Neural progenitor cell (in vitro differentiated cells): ENCODE data around the gene DYNLT1. TPM values are rescaled to one million over a fixed set of nuclear protein-coding genes. Genes with fewer than 3 reads are reported as not detected.

Experiments used
- DNase-seq: peaks from one replicate; pipeline ENCODE4 v3.0.0-alpha.2; 2016; ENCODE audit warnings: low spot score
- H2AFZ ChIP-seq: fragments of 200-600 bp; sonication (generic); replicated peaks from 2 replicates; pipeline ENCODE4 v1.6.1; 2016; ENCODE audit warnings: antibody characterized with exemption
- H3F3A ChIP-seq: fragments of 200-600 bp; sonication (generic); 2 replicates; pipeline ENCODE4 v1.6.1; 2016; ENCODE audit warnings: antibody characterized with exemption, low read depth
- H3K27ac ChIP-seq: fragments of 200-600 bp; sonication (generic); 2 replicates; pipeline ENCODE4 v1.5.1; 2016; ENCODE audit warnings: mild to moderate bottlenecking
- H3K27me3 ChIP-seq: fragments of 200-600 bp; sonication (generic); 2 replicates; pipeline ENCODE4 v1.6.1; 2016; ENCODE audit warnings: mild to moderate bottlenecking, moderate library complexity
- H3K36me3 ChIP-seq: fragments of 200-600 bp; sonication (generic); 2 replicates; pipeline ENCODE4 v1.5.1; 2016
- H3K4me1 ChIP-seq: fragments of 200-600 bp; sonication (generic); 2 replicates; pipeline ENCODE4 v1.6.1; 2016; ENCODE audit warnings: mixed run types
- H3K4me2 ChIP-seq: fragments of 200-600 bp; sonication (generic); 2 replicates; pipeline ENCODE4 v1.6.1; 2016
- H3K4me3 ChIP-seq: fragments of 200-600 bp; sonication (generic); 2 replicates; pipeline ENCODE4 v1.5.1; 2016
- H3K79me2 ChIP-seq: fragments of 200-600 bp; sonication (generic); 2 replicates; pipeline ENCODE4 v1.6.1; 2016; ENCODE audit warnings: low read depth
- H3K9ac ChIP-seq: fragments of 200-600 bp; sonication (generic); 2 replicates; pipeline ENCODE4 v1.6.1; 2016
- H3K9me3 ChIP-seq: fragments of 200-600 bp; sonication (generic); 2 replicates; pipeline ENCODE4 v1.5.1; 2016; ENCODE audit warnings: low read depth
- H4K20me1 ChIP-seq: fragments of 200-600 bp; sonication (generic); 2 replicates; pipeline ENCODE4 v1.6.1; 2016; ENCODE audit warnings: low read depth
- H3K27ac Mint-ChIP-seq: 3 replicates; pipeline ENCODE4 v1.8.0; 2021; ENCODE audit warnings: mixed read lengths
- H3K27me3 Mint-ChIP-seq: 2 replicates; pipeline ENCODE4 v1.8.0; 2022; ENCODE audit warnings: low read depth, mild to moderate bottlenecking, inconsistent platforms, moderate library complexity, mixed read lengths; ENCODE audit not compliant: insufficient read depth
- H3K36me3 Mint-ChIP-seq: 3 replicates; pipeline ENCODE4 v1.8.0; 2021; ENCODE audit warnings: mixed read lengths
- H3K4me1 Mint-ChIP-seq: 3 replicates; pipeline ENCODE4 v1.8.0; 2021; ENCODE audit warnings: mixed read lengths
- H3K4me3 Mint-ChIP-seq: 3 replicates; pipeline ENCODE4 v1.8.0; 2021; ENCODE audit warnings: mild to moderate bottlenecking, moderate library complexity, mixed read lengths
- H3K9me3 Mint-ChIP-seq: 3 replicates; pipeline ENCODE4 v1.8.0; 2020; ENCODE audit warnings: mixed read lengths
- CTCF ChIP-seq: fragments of 200-600 bp; sonication (generic); IDR thresholded peaks from 2 replicates; pipeline ENCODE4 v1.5.1; 2017; ENCODE audit warnings: antibody characterized with exemption, mild to moderate bottlenecking
- EZH2 ChIP-seq: fragments of 200-600 bp; sonication (generic); IDR thresholded peaks from 2 replicates; pipeline ENCODE4 v1.6.1; 2017; ENCODE audit warnings: antibody characterized with exemption, mild to moderate bottlenecking, moderate library complexity
- EZH2phosphoT487 ChIP-seq: fragments of 200-600 bp; sonication (generic); IDR thresholded peaks from 2 replicates; pipeline ENCODE4 v1.6.1; 2017; ENCODE audit warnings: antibody characterized with exemption
- total RNA-seq: library from RNA; depleted of rRNA; stranded (reverse); fragments of >200 nt; gene quantifications from 2 replicates; pipeline ENCODE4 v1.2.3, GENCODE V29; 2015; ENCODE audit warnings: low replicate concordance

The DYNLT1 gene
- total RNA-seq, 1 donor from 2014 or later = 82.8 TPM

- Histone ChIP-seq H3K4me3 (no peak overlapping the region), H3K4me2 (no peak overlapping the region), H3K36me3 (no peaks in the 10 kb centered on the region), H3F3A (no peaks in the 10 kb centered on the region), H2AFZ (no peak overlapping the region), H3K4me1 (no peaks in the 10 kb centered on the region), H3K79me2 (no peaks in the 10 kb centered on the region), H3K27me3 (no peaks in the 10 kb centered on the region), H3K9ac (no peak overlapping the region), H4K20me1 (no peaks in the 10 kb centered on the region), H3K9me3 (no peaks in the 10 kb centered on the region), H3K27ac (no peak overlapping the region)
- no peak overlapping the region for H3K4me3 Mint-ChIP-seq
- H3K36me3 Mint-ChIP-seq = no peaks in the 10 kb centered on the region
- DNase-seq = no peak
- TF ChIP-seq EZH2 (no peak), CTCF (no peak), EZH2phosphoT487 (no peak)
- no peaks in the 10 kb centered on the region for H3K4me1 Mint-ChIP-seq
- no peak overlapping the region for H3K27ac Mint-ChIP-seq
- peaks cover 7% of the 10 kb centered on the region for H3K27me3 Mint-ChIP-seq
- no peaks in the 10 kb centered on the region for H3K9me3 Mint-ChIP-seq
Measured at GRCh38 chr6:158684311-158684710, 39.8 kb upstream of the DYNLT1 start.

- no peaks in the 10 kb centered on the region for H3F3A ChIP-seq
- H3K9ac ChIP-seq = no peak overlapping the region
- H3K27ac Mint-ChIP-seq = no peak overlapping the region
- H3K4me3 Mint-ChIP-seq = no peak overlapping the region
- H2AFZ ChIP-seq = no peak overlapping the region
- no peak overlapping the region for H3K27ac ChIP-seq
- H3K4me3 ChIP-seq = no peak overlapping the region
- no peak for DNase-seq
- peaks cover 6% of the 10 kb centered on the region for H3K27me3 Mint-ChIP-seq
- no peaks in the 10 kb centered on the region for H3K36me3 ChIP-seq
- TF ChIP-seq EZH2 (no peak), EZH2phosphoT487 (no peak), CTCF (no peak)
- H3K4me1 ChIP-seq = no peaks in the 10 kb centered on the region
- H3K79me2 ChIP-seq = no peaks in the 10 kb centered on the region
- no peaks in the 10 kb centered on the region for H3K9me3 ChIP-seq
- no peaks in the 10 kb centered on the region for H4K20me1 ChIP-seq
- H3K9me3 Mint-ChIP-seq = no peaks in the 10 kb centered on the region
- H3K27me3 ChIP-seq = no peaks in the 10 kb centered on the region
- no peaks in the 10 kb centered on the region for H3K36me3 Mint-ChIP-seq
- H3K4me2 ChIP-seq = no peak overlapping the region
- peaks cover 6% of the 10 kb centered on the region for H3K4me1 Mint-ChIP-seq
Measured at GRCh38 chr6:158680481-158680880, 35.9 kb upstream of the DYNLT1 start.

- Histone ChIP-seq H3K4me1 (no peaks in the 10 kb centered on the region), H4K20me1 (no peaks in the 10 kb centered on the region), H3F3A (no peaks in the 10 kb centered on the region), H3K4me2 (no peak overlapping the region), H3K36me3 (no peaks in the 10 kb centered on the region), H3K9me3 (no peaks in the 10 kb centered on the region), H3K27me3 (no peaks in the 10 kb centered on the region), H3K79me2 (no peaks in the 10 kb centered on the region), H3K9ac (no peak overlapping the region), H3K27ac (no peak overlapping the region), H2AFZ (no peak overlapping the region), H3K4me3 (no peak overlapping the region)
- Mint-ChIP-seq H3K27ac (peak overlapping the region; percentile 44), H3K4me3 (no peak overlapping the region), H3K4me1 (peaks cover 6% of the 10 kb centered on the region), H3K27me3 (peaks cover 8% of the 10 kb centered on the region), H3K36me3 (no peaks in the 10 kb centered on the region), H3K9me3 (peaks cover 4% of the 10 kb centered on the region)
- no peak for DNase-seq
- TF ChIP-seq EZH2phosphoT487 (no peak), CTCF (no peak)
Measured at GRCh38 chr6:158680015-158680414, 35.5 kb upstream of the DYNLT1 start.
